ENCODE measurements around the gene PTPRM. TPM values are rescaled to one million over a fixed set of nuclear protein-coding genes. Genes with fewer than 3 reads are reported as not detected.
A peak's percentile ranks its signal among the peaks of the same experiment; 100 is the strongest.

Gene PTPRM
- total and polyA plus RNA-seq, 2 of the 4 experiments (the other 2 are of a cell fraction) = 28.3 to 51.2 TPM

DNA sequence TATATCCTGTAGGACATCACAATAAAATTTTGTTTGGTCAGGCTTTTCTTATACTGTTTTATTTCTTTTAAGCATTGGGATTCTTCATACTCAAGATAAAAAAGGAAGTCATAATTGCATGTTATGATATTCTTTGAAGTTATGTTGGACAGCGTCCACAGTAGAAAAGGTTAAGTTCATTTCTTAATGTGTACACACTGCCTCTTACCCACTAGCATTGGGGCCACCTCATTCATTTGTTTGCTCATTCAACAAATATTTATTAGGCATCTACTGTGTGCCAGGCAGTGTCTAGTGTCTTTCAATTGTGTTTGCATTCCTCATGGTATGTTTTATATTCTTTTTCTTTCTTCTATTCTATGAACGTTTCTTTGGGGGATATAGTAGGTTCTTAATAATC, 70.2 kb downstream of the PTPRM start:
- H3K9ac ChIP-seq (ENCODE audit: low read depth, low read length) = no peak overlapping the region
- no CpG with 5 or more reads among the region's 2 CpGs for WGBS, 2 experiments (ENCODE audit: extremely low coverage in 2 of 2, insufficient read length in 1 of 2)
- no peak overlapping the region for H2BK20ac ChIP-seq (ENCODE audit: low read depth, low read length)
- dilution Hi-C loops (cut with HindIII; ENCODE audit: low sequenced_read_pairs, unreplicated experiment) (no loop called here), intact Hi-C loops (cut with micrococcal nuclease) (no loop called here), in situ Hi-C loops (cut with MboI; ENCODE audit: low sequenced_read_pairs) (no loop called here)
- no peaks in the 10 kb centered on the region for H3K9me1 ChIP-seq (ENCODE audit: insufficient read depth, low read length)
- ChIA-PET POLR2A (ENCODE audit: unreplicated experiment) (no interaction called here), CTCF (interaction anchor here (0.8 kb wide), 1 partner anchor 10 kb away, joined by 3 read pairs; no protein-coding TSS in a partner anchor)
- no peak overlapping the region for H2BK120ac ChIP-seq (ENCODE audit: low read depth, low read length)
- TF ChIP-seq SMC3 (IDR thresholded peaks at IDR 0.05; ENCODE audit: low read depth, low read length) (no peak), RFX5 (IDR thresholded peaks at IDR 0.05; ENCODE audit: low read depth, low read length) (no peak), MAZ (IDR thresholded peaks at IDR 0.05; ENCODE audit: borderline replicate concordance, low read depth, low read length) (no peak)
- H3K18ac ChIP-seq (ENCODE audit: low read depth, low read length) = no peak overlapping the region
- H4K5ac ChIP-seq (ENCODE audit: low read depth, low read length) = no peak overlapping the region
- H2BK15ac ChIP-seq (ENCODE audit: low read depth, low read length) = no peak overlapping the region
- H3K36me3 ChIP-seq (ENCODE audit: control insufficient read depth, insufficient read depth, low read length) = no peaks in the 10 kb centered on the region
- H3K4me3 ChIP-seq (ENCODE audit: insufficient read depth, low read depth, low read length) = no peak overlapping the region
- H3K79me1 ChIP-seq (ENCODE audit: low read depth in 1 of 2, low read length in 2 of 2) = peaks cover 9 to 23% of the 10 kb centered on the region in 2 experiments
- no peak overlapping the region for H3K14ac ChIP-seq (replicated peaks; ENCODE audit: low read depth, low read length)
- H3K23ac ChIP-seq (ENCODE audit: low read depth, low read length) = no peak overlapping the region
- no TSS peak for BruUV-seq (replicated peaks)
- peak; percentile 62 for ATAC-seq (ENCODE audit: low read depth)
- no peak overlapping the region for H3K4ac ChIP-seq (ENCODE audit: low read depth, low read length)
- no peaks in the 10 kb centered on the region for H3K9me3 ChIP-seq (ENCODE audit: control insufficient read depth, insufficient read depth, low read length)
- peak overlapping the region; percentile 31; the same call in 1 of the 2 replicates for H3K4me2 ChIP-seq (ENCODE audit: low read depth, low read length)
- H4K20me1 ChIP-seq (ENCODE audit: insufficient read depth, low read length) = peaks cover 2% of the 10 kb centered on the region; the same call in 1 of the 2 replicates
- no peak overlapping the region for H2AFZ ChIP-seq (replicated peaks; ENCODE audit: low read length, poor library complexity)
- no peaks in the 10 kb centered on the region for H3K27me3 ChIP-seq (ENCODE audit: control insufficient read depth, insufficient read depth, low read length)
- H3K56ac ChIP-seq (ENCODE audit: extremely low read depth, insufficient read depth, low read length) = no peak overlapping the region
- H2AK9ac ChIP-seq (replicated peaks; ENCODE audit: low read depth, low read length, poor library complexity) = no peak overlapping the region
- no peak overlapping the region for H4K8ac ChIP-seq (ENCODE audit: low read depth in 2 of 2, low read length in 2 of 2)
- no peaks in the 10 kb centered on the region for H3K4me1 ChIP-seq (ENCODE audit: control insufficient read depth, insufficient read depth, low read length)
- DNase-seq = peak; percentile 18
- H2AK5ac ChIP-seq (ENCODE audit: low read depth, low read length) = no peak overlapping the region
- H4K91ac ChIP-seq (ENCODE audit: insufficient read depth, low read depth, low read length) = no peak overlapping the region
- no peak overlapping the region for H3K27ac ChIP-seq (ENCODE audit: insufficient read depth, low read length)
- no peak overlapping the region for H2BK5ac ChIP-seq (ENCODE audit: low read depth, low read length, poor library complexity, severe bottlenecking)
